H9 (cell line): ENCODE data around the gene AMOTL1. TPM values are rescaled to one million over a fixed set of nuclear protein-coding genes. Genes with fewer than 3 reads are reported as not detected.

Source experiments
- DNase-seq: peaks from one replicate; pipeline ENCODE4 v3.0.0-alpha.2; 2017
- H2AFZ ChIP-seq: one replicate; pipeline ENCODE4 v1.6.1; 2013; ENCODE audit warnings: mild to moderate bottlenecking, low read length, control low read depth, moderate library complexity
- H2AK5ac ChIP-seq: 2 replicates; pipeline ENCODE4 v1.6.1; 2013; ENCODE audit warnings: low read length, control low read depth, mixed read lengths; ENCODE audit not compliant: insufficient read length
- H2BK120ac ChIP-seq: one replicate; pipeline ENCODE4 v1.6.1; 2013; ENCODE audit warnings: low read depth, mild to moderate bottlenecking, low read length, control low read depth, inconsistent platforms; ENCODE audit not compliant: poor library complexity, severe bottlenecking
- H2BK12ac ChIP-seq: 2 replicates; pipeline ENCODE4 v1.6.1; 2013; ENCODE audit warnings: low read length, control low read depth, mixed read lengths, low read depth; ENCODE audit not compliant: insufficient read length
- H2BK15ac ChIP-seq: 2 replicates; pipeline ENCODE4 v1.6.1; 2013; ENCODE audit warnings: low read depth, low read length, control low read depth
- H2BK20ac ChIP-seq: one replicate; pipeline ENCODE4 v1.6.1; 2013; ENCODE audit warnings: low read depth, mild to moderate bottlenecking, low read length, control low read depth, inconsistent platforms; ENCODE audit not compliant: poor library complexity, severe bottlenecking
- H2BK5ac ChIP-seq: 2 replicates; pipeline ENCODE4 v1.6.1; 2013; ENCODE audit warnings: low read length, control low read depth, mixed read lengths; ENCODE audit not compliant: insufficient read length
- H3K14ac ChIP-seq: 2 replicates; pipeline ENCODE4 v1.6.1; 2013; ENCODE audit warnings: low read length, control low read depth; ENCODE audit not compliant: insufficient read depth
- H3K18ac ChIP-seq: 2 replicates; pipeline ENCODE4 v1.6.1; 2013; ENCODE audit warnings: low read depth, mild to moderate bottlenecking, mixed read lengths, low read length, control low read depth; ENCODE audit not compliant: insufficient read length
- H3K23ac ChIP-seq: 2 replicates; pipeline ENCODE4 v1.6.1; 2013; ENCODE audit warnings: low read length, control low read depth, mixed read lengths, low read depth; ENCODE audit not compliant: insufficient read length
- H3K23me2 ChIP-seq: 2 replicates; pipeline ENCODE4 v1.6.1; 2013; ENCODE audit warnings: low read depth, mild to moderate bottlenecking, mixed read lengths, low read length, control low read depth; ENCODE audit not compliant: insufficient read length, poor library complexity, severe bottlenecking
- H3K27ac ChIP-seq: 2 replicates; pipeline ENCODE4 v1.5.1; 2013; ENCODE audit warnings: low read length, control low read depth, mixed read lengths, low read depth; ENCODE audit not compliant: insufficient read length
- H3K27me3 ChIP-seq: 2 replicates; pipeline ENCODE4 v1.6.1; 2013; ENCODE audit warnings: low read length, control low read depth, inconsistent platforms; ENCODE audit not compliant: insufficient read depth
- H3K4ac ChIP-seq: 2 replicates; pipeline ENCODE4 v1.6.1; 2013; ENCODE audit warnings: low read depth, mild to moderate bottlenecking, control low read depth, inconsistent platforms, low read length, moderate library complexity
- H3K4me1 ChIP-seq: 2 replicates; pipeline ENCODE4 v1.6.1; 2013; ENCODE audit warnings: low read length, control low read depth, inconsistent platforms; ENCODE audit not compliant: insufficient read depth
- H3K4me2 ChIP-seq: 2 replicates; pipeline ENCODE4 v1.6.1; 2013; ENCODE audit warnings: low read length, control low read depth, mixed read lengths; ENCODE audit not compliant: insufficient read length, insufficient read depth
- H3K56ac ChIP-seq: 2 replicates; pipeline ENCODE4 v1.6.1; 2013; ENCODE audit warnings: low read depth, mild to moderate bottlenecking, mixed read lengths, low read length, control low read depth; ENCODE audit not compliant: insufficient read length
- H3K79me1 ChIP-seq: 2 replicates; pipeline ENCODE4 v1.6.1; 2013; ENCODE audit warnings: low read depth, mild to moderate bottlenecking, moderate library complexity, low read length, control low read depth, inconsistent platforms; ENCODE audit not compliant: insufficient read depth, poor library complexity, severe bottlenecking
- H3K79me2 ChIP-seq: 2 replicates; pipeline ENCODE4 v1.6.1; 2013; ENCODE audit warnings: low read length, control low read depth, inconsistent platforms; ENCODE audit not compliant: insufficient read depth
- H3K9ac ChIP-seq: 2 replicates; pipeline ENCODE4 v1.6.1; 2013; ENCODE audit warnings: low read length, control low read depth, mixed read lengths; ENCODE audit not compliant: insufficient read length; ENCODE audit errors: extremely low read depth
- H3K9me3 ChIP-seq: one replicate; pipeline ENCODE4 v1.6.1; 2013; ENCODE audit warnings: low read depth, low read length, inconsistent platforms; ENCODE audit not compliant: control insufficient read depth
- H3T11ph ChIP-seq: one replicate; pipeline ENCODE4 v1.6.1; 2013; ENCODE audit warnings: mild to moderate bottlenecking, low read length, control low read depth, inconsistent platforms
- H4K20me1 ChIP-seq: one replicate; pipeline ENCODE4 v1.6.1; 2013; ENCODE audit not compliant: control insufficient read depth, insufficient read length, insufficient read depth
- H4K5ac ChIP-seq: 2 replicates; pipeline ENCODE4 v1.6.1; 2013; ENCODE audit warnings: low read depth, mild to moderate bottlenecking, mixed read lengths, low read length, control low read depth; ENCODE audit not compliant: insufficient read length
- H4K8ac ChIP-seq: replicated peaks from 2 replicates; pipeline ENCODE4 v1.6.1; 2013; ENCODE audit warnings: low read length, control low read depth, mixed read lengths, low read depth; ENCODE audit not compliant: insufficient read length
- H4K91ac ChIP-seq: 2 replicates; pipeline ENCODE4 v1.6.1; 2013; ENCODE audit warnings: low read depth, mild to moderate bottlenecking, moderate library complexity, mixed read lengths, low read length, control low read depth; ENCODE audit not compliant: insufficient read length
- H3K27ac Mint-ChIP-seq, 3 experiments: 2 replicates in 2 of 3; 3 replicates in 1 of 3; pipeline ENCODE4 v1.8.0; 2020 to 2021; ENCODE audit warnings: mixed read lengths in 3 of 3, mild to moderate bottlenecking in 1 of 3, moderate library complexity in 1 of 3
- H3K27me3 Mint-ChIP-seq: 2 replicates; pipeline ENCODE4 v1.8.0; 2021; ENCODE audit warnings: low read depth, mild to moderate bottlenecking, moderate library complexity, mixed read lengths
- H3K36me3 Mint-ChIP-seq, 3 experiments: 2 replicates in 2 of 3; 3 replicates in 1 of 3; pipeline ENCODE4 v1.8.0; 2020 to 2021; ENCODE audit warnings: low read depth in 3 of 3, mixed read lengths in 3 of 3; ENCODE audit not compliant: insufficient read depth in 1 of 3
- H3K4me1 Mint-ChIP-seq, 2 experiments: 2 replicates each; pipeline ENCODE4 v1.8.0; 2020; ENCODE audit warnings: mixed read lengths in 2 of 2
- H3K4me3 Mint-ChIP-seq, 2 experiments: 2 replicates in 1 of 2; 3 replicates in 1 of 2; pipeline ENCODE4 v1.8.0; 2020 to 2021; ENCODE audit warnings: mild to moderate bottlenecking in 2 of 2, mixed read lengths in 2 of 2, moderate library complexity in 1 of 2
- H3K9me3 Mint-ChIP-seq, 2 experiments: 2 replicates in 1 of 2; 3 replicates in 1 of 2; pipeline ENCODE4 v1.8.0; 2020; ENCODE audit warnings: mild to moderate bottlenecking in 2 of 2, mixed read lengths in 2 of 2, moderate library complexity in 1 of 2
- CTCF ChIP-seq: fragments of 200-600 bp; sonication (generic); conservative IDR thresholded peaks from 3 replicates; pipeline ENCODE4 v1.8.0; 2021; ENCODE audit warnings: antibody characterized with exemption, mild to moderate bottlenecking
- WGBS: extraction: QIAGEN DNeasy Blood & Tissue Kit; methylation state at CpG from one replicate; pipeline ENCODE4 v1.1.7; 2013; ENCODE audit warnings: missing lambda C conversion rate, low lambda C conversion rate, mixed read lengths; ENCODE audit not compliant: insufficient read length; ENCODE audit errors: extremely low coverage; 5-methylcytosine and 5-hydroxymethylcytosine counted together
- total RNA-seq: library from RNA; stranded (reverse); gene quantifications from 2 replicates; pipeline ENCODE4 v1.2.1, GENCODE V29; 2021

AMOTL1 gene
- total RNA-seq, 1 experiment from 2014 or later = 18.5 TPM

DNA sequence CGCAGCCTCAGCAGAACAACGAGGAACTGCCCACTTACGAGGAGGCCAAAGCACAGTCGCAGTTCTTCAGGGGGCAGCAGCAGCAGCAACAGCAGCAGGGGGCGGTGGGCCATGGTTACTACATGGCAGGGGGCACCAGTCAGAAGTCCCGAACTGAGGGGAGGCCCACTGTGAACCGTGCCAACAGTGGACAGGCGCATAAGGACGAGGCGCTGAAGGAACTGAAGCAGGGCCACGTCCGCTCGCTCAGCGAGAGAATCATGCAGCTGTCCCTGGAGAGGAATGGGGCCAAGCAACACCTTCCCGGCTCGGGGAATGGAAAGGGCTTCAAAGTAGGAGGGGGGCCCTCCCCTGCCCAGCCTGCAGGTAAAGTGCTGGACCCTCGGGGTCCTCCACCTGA, 31.6 kb downstream of the AMOTL1 start:
- no peak overlapping the region for H3K4ac ChIP-seq
- no peak overlapping the region for H3K14ac ChIP-seq
- H3K56ac ChIP-seq = no peak overlapping the region
- H3K9ac ChIP-seq = no peak overlapping the region
- H3K27ac ChIP-seq = no peak overlapping the region
- H3K27me3 Mint-ChIP-seq = no peaks in the 10 kb centered on the region
- H3K27me3 ChIP-seq = no peaks in the 10 kb centered on the region
- H3K4me1 ChIP-seq = no peaks in the 10 kb centered on the region
- H3K4me2 ChIP-seq = no peak overlapping the region
- H4K91ac ChIP-seq = no peak overlapping the region
- no peak overlapping the region for H3K27ac Mint-ChIP-seq
- H3K18ac ChIP-seq = no peak overlapping the region
- H3K23ac ChIP-seq = no peak overlapping the region
- no peak overlapping the region for H4K5ac ChIP-seq
- no peak overlapping the region for H3K4me3 Mint-ChIP-seq
- no peak overlapping the region for H2BK5ac ChIP-seq
- H3K23me2 ChIP-seq = no peaks in the 10 kb centered on the region
- H3K4me1 Mint-ChIP-seq = peaks cover 0 to 2% of the 10 kb centered on the region in 2 experiments; a peak in 2 of 4 replicates
- H2BK20ac ChIP-seq = no peak overlapping the region
- H4K8ac ChIP-seq = no peak overlapping the region
- H3T11ph ChIP-seq = no peak overlapping the region
- no peak for TF ChIP-seq CTCF
- no peak for DNase-seq
- H2BK12ac ChIP-seq = no peak overlapping the region
- no peak overlapping the region for H2BK120ac ChIP-seq
- no peak overlapping the region for H2AK5ac ChIP-seq
- H3K79me1 ChIP-seq = peaks cover 5% of the 10 kb centered on the region
- no peaks in the 10 kb centered on the region for H4K20me1 ChIP-seq
- H3K9me3 ChIP-seq = no peaks in the 10 kb centered on the region
- WGBS = no CpG with 5 or more reads among the region's 17 CpGs
- H3K36me3 Mint-ChIP-seq = peaks cover 13 to 30% (median 20%) of the 10 kb centered on the region in 3 experiments; a peak in 6 of 7 replicates
- no peak overlapping the region for H2BK15ac ChIP-seq
- H3K9me3 Mint-ChIP-seq = no peaks in the 10 kb centered on the region
- no peak overlapping the region for H2AFZ ChIP-seq
- H3K79me2 ChIP-seq = no peaks in the 10 kb centered on the region
